ENCODE measurements around the gene BLID. TPM values are rescaled to one million over a fixed set of nuclear protein-coding genes. Genes with fewer than 3 reads are reported as not detected.
A peak's percentile ranks its signal among the peaks of the same experiment; 100 is the strongest.

Gene BLID
- total RNA-seq, 2 donors from 2014 or later, result not detected

GRCh38 chr11:122068837-122069236 lies 47.2 kb downstream of the BLID start:
- Histone ChIP-seq H3K4me1 (no peaks in the 10 kb centered on the region), H3K9ac (ENCODE audit: low read depth in 2 of 2, low read length in 2 of 2) (no peak overlapping the region), H3K36me3 (no peaks in the 10 kb centered on the region), H3K27ac (no peak overlapping the region), H3K27me3 (no peaks in the 10 kb centered on the region), H3K4me3 (no peak overlapping the region), H3K9me3 (no peaks in the 10 kb centered on the region)
- intact Hi-C loops (cut with DNase I), result no loop called here
- no peak for DNase-seq
- TF ChIP-seq CTCF (IDR thresholded peaks at IDR 0.05), result no peak

GRCh38 chr11:122068141-122068540 lies 47.9 kb downstream of the BLID start:
- intact Hi-C loops (cut with DNase I), result no loop called here
- Histone ChIP-seq H3K9me3 (no peaks in the 10 kb centered on the region), H3K9ac (ENCODE audit: low read depth in 2 of 2, low read length in 2 of 2) (no peak overlapping the region), H3K36me3 (no peaks in the 10 kb centered on the region), H3K4me1 (no peaks in the 10 kb centered on the region), H3K4me3 (no peak overlapping the region), H3K27me3 (no peaks in the 10 kb centered on the region), H3K27ac (no peak overlapping the region)
- TF ChIP-seq CTCF (IDR thresholded peaks at IDR 0.05), result no peak
- DNase-seq, result no peak

Small RNA genes lying within 50 kb of the gene (microRNA-seq; reads per million reads assigned to microRNA genes)
- gene MIR100 (16,827 reads per million, percentile 96 among the genes with 10 or more reads in this experiment), gene MIR125B1 (264 reads per million, percentile 62 among the genes with 10 or more reads in this experiment), gene MIRLET7A2 (283 reads per million, percentile 64 among the genes with 10 or more reads in this experiment)

All from colonic mucosa (tissue), 4 donors.